ENCODE data around the gene LMOD3. TPM values are rescaled to one million over a fixed set of nuclear protein-coding genes. Genes with fewer than 3 reads are reported as not detected.

Gene LMOD3
- total and polyA plus RNA-seq, 2 donors (not counting 1 experiment from before 2014, with no cell fraction given) = not detected

DNA sequence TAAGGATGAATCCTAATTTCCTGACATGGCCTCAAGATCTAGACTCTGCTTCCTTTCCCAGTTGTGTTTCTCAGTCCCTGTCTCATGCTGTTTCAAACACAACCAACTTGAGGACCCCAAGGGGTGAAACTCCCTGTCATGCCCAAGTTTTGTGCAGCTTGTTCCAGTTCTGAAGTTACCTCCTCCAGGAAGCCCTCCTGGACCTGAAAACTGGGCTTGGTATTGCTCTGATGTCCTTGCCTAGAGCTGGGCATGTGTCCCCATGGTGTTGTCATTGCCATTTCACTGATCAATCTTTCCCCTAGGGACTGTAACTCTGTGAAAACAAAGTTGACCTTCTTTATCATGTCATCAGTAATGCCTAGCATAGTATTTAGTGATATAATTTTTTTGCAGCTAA lies 6.1 kb upstream of the LMOD3 start:
- Histone ChIP-seq H3K27ac (ENCODE audit: low read length in 2 of 2) (no peak overlapping the region), H3K36me3 (replicated peaks in 1 of 2; ENCODE audit: control extremely low read depth in 1 of 2, control insufficient read depth in 1 of 2, extremely low read depth in 1 of 2, insufficient read depth in 2 of 2, low read length in 1 of 2) (no peaks in the 10 kb centered on the region), H3K4me3 (ENCODE audit: control extremely low read depth in 1 of 5, extremely low read depth in 1 of 5, insufficient read depth in 1 of 5, low read depth in 2 of 5, low read length in 4 of 5) (no peak overlapping the region), H3K9me3 (ENCODE audit: control extremely low read depth in 1 of 3, control insufficient read depth in 2 of 3, insufficient read depth in 1 of 3, low read length in 2 of 3) (no peaks in the 10 kb centered on the region), H3K27me3 (replicated peaks in 1 of 4; ENCODE audit: control extremely low read depth in 1 of 4, control insufficient read depth in 3 of 4, insufficient read depth in 4 of 4, low read length in 3 of 4) (no peaks in the 10 kb centered on the region), H3K4me2 (replicated peaks; ENCODE audit: low read depth, low read length, poor library complexity, severe bottlenecking) (no peak overlapping the region), H3K9ac (ENCODE audit: low read length) (no peak overlapping the region), H4K20me1 (ENCODE audit: control insufficient read depth, insufficient read depth, low read length, poor library complexity, severe bottlenecking) (no peaks in the 10 kb centered on the region), H3K4me1 (ENCODE audit: control insufficient read depth in 2 of 2, insufficient read depth in 2 of 2, low read length in 2 of 2) (no peaks in the 10 kb centered on the region), H3K79me2 (ENCODE audit: control insufficient read depth, insufficient read depth, low read length) (no peaks in the 10 kb centered on the region), H2AFZ (ENCODE audit: insufficient read depth, low read depth, low read length, poor library complexity, severe bottlenecking) (no peak overlapping the region)
- DNase-seq (no peak), ATAC-seq (ENCODE audit: low read depth) (no peak)
- Mint-ChIP-seq H3K27ac (no peak overlapping the region), H3K27me3 (peaks cover 10% of the 10 kb centered on the region), H3K4me1 (no peaks in the 10 kb centered on the region), H3K4me3 (no peak overlapping the region), H3K9me3 (ENCODE audit: insufficient read depth) (no peaks in the 10 kb centered on the region)
- ChIA-PET POLR2A (no interaction called here), CTCF (no interaction called here)
- TF ChIP-seq, protein P1, sequence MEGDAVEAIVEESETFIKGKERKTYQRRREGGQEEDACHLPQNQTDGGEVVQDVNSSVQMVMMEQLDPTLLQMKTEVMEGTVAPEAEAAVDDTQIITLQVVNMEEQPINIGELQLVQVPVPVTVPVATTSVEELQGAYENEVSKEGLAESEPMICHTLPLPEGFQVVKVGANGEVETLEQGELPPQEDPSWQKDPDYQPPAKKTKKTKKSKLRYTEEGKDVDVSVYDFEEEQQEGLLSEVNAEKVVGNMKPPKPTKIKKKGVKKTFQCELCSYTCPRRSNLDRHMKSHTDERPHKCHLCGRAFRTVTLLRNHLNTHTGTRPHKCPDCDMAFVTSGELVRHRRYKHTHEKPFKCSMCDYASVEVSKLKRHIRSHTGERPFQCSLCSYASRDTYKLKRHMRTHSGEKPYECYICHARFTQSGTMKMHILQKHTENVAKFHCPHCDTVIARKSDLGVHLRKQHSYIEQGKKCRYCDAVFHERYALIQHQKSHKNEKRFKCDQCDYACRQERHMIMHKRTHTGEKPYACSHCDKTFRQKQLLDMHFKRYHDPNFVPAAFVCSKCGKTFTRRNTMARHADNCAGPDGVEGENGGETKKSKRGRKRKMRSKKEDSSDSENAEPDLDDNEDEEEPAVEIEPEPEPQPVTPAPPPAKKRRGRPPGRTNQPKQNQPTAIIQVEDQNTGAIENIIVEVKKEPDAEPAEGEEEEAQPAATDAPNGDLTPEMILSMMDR (IDR thresholded peaks at IDR 0.05) = no peak
- TF ChIP-seq EZH2 (IDR thresholded peaks at IDR 0.05; ENCODE audit: borderline replicate concordance, insufficient read depth, low read depth, low read length, poor library complexity, severe bottlenecking) = no peak
- intact Hi-C loops (cut with micrococcal nuclease) = no loop called here

DNA sequence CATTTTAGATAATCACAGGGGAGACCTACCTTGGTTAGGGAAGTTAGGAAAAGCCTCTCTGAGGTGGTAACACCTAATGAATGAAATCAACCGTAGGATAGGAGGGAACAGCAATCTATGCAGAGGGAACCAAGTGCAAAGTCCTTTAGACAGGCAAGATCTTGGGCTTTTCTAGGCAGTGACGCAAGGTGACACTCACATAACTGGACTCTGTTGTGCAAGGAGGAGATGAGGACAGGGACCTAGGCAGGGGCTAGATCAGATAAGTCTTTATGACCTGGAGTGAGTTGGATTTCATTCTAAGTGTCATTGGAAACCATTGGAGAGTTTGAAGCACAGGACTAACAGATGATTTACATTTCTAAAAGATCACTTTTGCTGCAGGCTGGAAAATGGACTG lies 4.6 kb upstream of the LMOD3 start:
- Mint-ChIP-seq H3K9me3 (ENCODE audit: insufficient read depth) (no peaks in the 10 kb centered on the region), H3K27me3 (peaks cover 10% of the 10 kb centered on the region), H3K4me3 (no peak overlapping the region), H3K27ac (no peak overlapping the region), H3K4me1 (no peaks in the 10 kb centered on the region)
- H3K36me3 ChIP-seq (replicated peaks in 1 of 2; ENCODE audit: control extremely low read depth in 1 of 2, control insufficient read depth in 1 of 2, extremely low read depth in 1 of 2, insufficient read depth in 2 of 2, low read length in 1 of 2) = no peaks in the 10 kb centered on the region
- H2AFZ ChIP-seq (ENCODE audit: insufficient read depth, low read depth, low read length, poor library complexity, severe bottlenecking) = no peak overlapping the region
- ChIA-PET CTCF (no interaction called here), POLR2A (no interaction called here)
- DNase-seq = no peak
- 100% methylated on average over 2 of the region's 2 CpGs for WGBS (ENCODE audit: insufficient coverage)
- no peak overlapping the region for H3K27ac ChIP-seq (ENCODE audit: low read length in 2 of 2)
- TF ChIP-seq EZH2 (IDR thresholded peaks at IDR 0.05; ENCODE audit: borderline replicate concordance, insufficient read depth, low read depth, low read length, poor library complexity, severe bottlenecking) = no peak
- TF ChIP-seq, protein P1 (IDR thresholded peaks at IDR 0.05) = no peak
- intact Hi-C loops (cut with micrococcal nuclease) = no loop called here
- no peaks in the 10 kb centered on the region for H4K20me1 ChIP-seq (ENCODE audit: control insufficient read depth, insufficient read depth, low read length, poor library complexity, severe bottlenecking)
- H3K4me1 ChIP-seq (ENCODE audit: control insufficient read depth in 2 of 2, insufficient read depth in 2 of 2, low read length in 2 of 2) = no peaks in the 10 kb centered on the region
- no peak overlapping the region for H3K9ac ChIP-seq (ENCODE audit: low read length)
- H3K4me3 ChIP-seq (ENCODE audit: control extremely low read depth in 1 of 5, extremely low read depth in 1 of 5, insufficient read depth in 1 of 5, low read depth in 2 of 5, low read length in 4 of 5) = no peak overlapping the region
- no peaks in the 10 kb centered on the region for H3K9me3 ChIP-seq (ENCODE audit: control extremely low read depth in 1 of 3, control insufficient read depth in 2 of 3, insufficient read depth in 1 of 3, low read length in 2 of 3)
- no peaks in the 10 kb centered on the region for H3K27me3 ChIP-seq (replicated peaks in 1 of 4; ENCODE audit: control extremely low read depth in 1 of 4, control insufficient read depth in 3 of 4, insufficient read depth in 4 of 4, low read length in 3 of 4)
- no peak overlapping the region for H3K4me2 ChIP-seq (replicated peaks; ENCODE audit: low read depth, low read length, poor library complexity, severe bottlenecking)
- no peaks in the 10 kb centered on the region for H3K79me2 ChIP-seq (ENCODE audit: control insufficient read depth, insufficient read depth, low read length)
- no peak for ATAC-seq (ENCODE audit: low read depth)

All from B cell (primary cell).